ENCODE results near the gene MYD88.

Gene MYD88

GRCh38 chr3:38111696-38112377, 26.6 kb upstream of the MYD88 start:
- no peak for TF ChIP-seq CTCF (IDR thresholded peaks at IDR 0.05; ENCODE audit: borderline replicate concordance, control extremely low read depth, extremely low read depth, insufficient read depth, missing control alignments)
- in situ Hi-C loops (cut with MboI; ENCODE audit: low sequenced_read_pairs, unreplicated experiment) = no loop called here
- no peak for DNase-seq (ENCODE audit: low spot score)

GRCh38 chr3:38112378-38112761, 26.1 kb upstream of the MYD88 start:
- no peak for DNase-seq (ENCODE audit: low spot score)
- TF ChIP-seq CTCF (IDR thresholded peaks at IDR 0.05; ENCODE audit: borderline replicate concordance, control extremely low read depth, extremely low read depth, insufficient read depth, missing control alignments) = no peak
- in situ Hi-C loops (cut with MboI; ENCODE audit: low sequenced_read_pairs, unreplicated experiment) = no loop called here

- no peak for TF ChIP-seq CTCF (IDR thresholded peaks at IDR 0.05; ENCODE audit: borderline replicate concordance, control extremely low read depth, extremely low read depth, insufficient read depth, missing control alignments)
- in situ Hi-C loops (cut with MboI; ENCODE audit: low sequenced_read_pairs, unreplicated experiment) = no loop called here
Observed at GRCh38 chr3:38114052-38114874, 24.2 kb upstream of the MYD88 start.

GRCh38 chr3:38114875-38115644, 23.4 kb upstream of the MYD88 start:
- in situ Hi-C loops (cut with MboI; ENCODE audit: low sequenced_read_pairs, unreplicated experiment) = no loop called here
- TF ChIP-seq CTCF (IDR thresholded peaks at IDR 0.05; ENCODE audit: borderline replicate concordance, control extremely low read depth, extremely low read depth, insufficient read depth, missing control alignments) = no peak
- no peak for DNase-seq (ENCODE audit: low spot score)

More at GRCh38 chr3:38114052-38114874, 24.2 kb upstream of the MYD88 start:
- no peak for DNase-seq (ENCODE audit: low spot score)

- DNase-seq (ENCODE audit: low spot score) = no peak
- in situ Hi-C loops (cut with MboI; ENCODE audit: low sequenced_read_pairs, unreplicated experiment) = no loop called here
- TF ChIP-seq CTCF (IDR thresholded peaks at IDR 0.05; ENCODE audit: borderline replicate concordance, control extremely low read depth, extremely low read depth, insufficient read depth, missing control alignments) = no peak
Observed at GRCh38 chr3:38115645-38116427, 22.6 kb upstream of the MYD88 start.
